BE2C (cell line): Measurements from ENCODE around the gene UGT2B28.
"Not testable (repeated sequence)": the region's sequence is repeated elsewhere in the genome, so short reads cannot be mapped to it uniquely, and the experiment has no call there.

Source experiments
- DNase-seq: peaks from one replicate; pipeline ENCODE4 v3.0.0-alpha.2; 2020
- H3K27me3 ChIP-seq: fragments of 250-450 bp; sonication (Bioruptor Pico); 2 replicates; pipeline ENCODE4 v1.5.1; 2020; ENCODE audit warnings: mild to moderate bottlenecking
- H3K36me3 ChIP-seq: fragments of 250-450 bp; sonication (Bioruptor Pico); 2 replicates; pipeline ENCODE4 v1.5.1; 2020; ENCODE audit warnings: mild to moderate bottlenecking
- H3K4me1 ChIP-seq: fragments of 250-450 bp; sonication (Bioruptor Pico); 2 replicates; pipeline ENCODE4 v1.5.1; 2020
- H3K4me3 ChIP-seq: 2 replicates; pipeline ENCODE4 v1.5.1; 2011; ENCODE audit warnings: low read depth, low read length
- H3K9me3 ChIP-seq: fragments of 250-450 bp; sonication (Bioruptor Pico); 2 replicates; pipeline ENCODE4 v1.5.1; 2020
- TF ChIP-seq, protein P1 (sequence below): IDR thresholded peaks from 2 replicates; pipeline ENCODE4 v1.5.1; 2012; ENCODE audit warnings: mild to moderate bottlenecking, low read depth, low read length

UGT2B28 gene

DNA sequence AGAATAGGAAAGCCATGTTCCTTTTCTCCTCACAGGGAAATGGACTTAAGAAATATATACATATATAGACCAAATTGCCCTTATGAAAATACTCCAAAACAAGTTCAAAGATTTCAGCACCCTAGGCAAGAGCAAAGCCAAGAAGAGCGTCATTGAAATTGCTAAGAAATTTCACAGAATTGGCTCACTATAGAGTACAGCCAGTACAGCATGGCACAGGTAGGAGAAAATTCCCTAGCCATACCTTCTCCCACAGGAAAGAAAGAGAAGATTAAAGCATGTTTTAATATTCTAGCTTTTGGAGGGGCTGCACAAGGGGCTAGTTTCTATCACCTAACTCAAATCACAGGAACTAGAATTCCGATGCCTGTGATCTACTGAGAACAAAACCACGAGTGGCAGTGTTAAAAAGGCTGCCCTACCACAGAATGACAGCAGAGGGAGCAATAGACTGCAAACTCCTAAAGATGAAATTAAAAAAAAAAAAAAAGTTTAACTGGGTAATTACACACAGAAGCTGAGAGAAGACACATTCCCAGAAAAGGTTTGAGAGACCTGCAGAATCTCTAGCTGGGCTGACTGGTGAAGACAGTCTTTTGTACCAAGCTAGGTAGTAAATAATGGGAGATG, 37.5 kb downstream of the UGT2B28 start:
- not testable (repeated sequence) for H3K4me3 ChIP-seq, H3K36me3 ChIP-seq, H3K27me3 ChIP-seq, H3K9me3 ChIP-seq, H3K4me1 ChIP-seq
- DNase-seq, result peak; percentile 8
- TF ChIP-seq, protein P1, sequence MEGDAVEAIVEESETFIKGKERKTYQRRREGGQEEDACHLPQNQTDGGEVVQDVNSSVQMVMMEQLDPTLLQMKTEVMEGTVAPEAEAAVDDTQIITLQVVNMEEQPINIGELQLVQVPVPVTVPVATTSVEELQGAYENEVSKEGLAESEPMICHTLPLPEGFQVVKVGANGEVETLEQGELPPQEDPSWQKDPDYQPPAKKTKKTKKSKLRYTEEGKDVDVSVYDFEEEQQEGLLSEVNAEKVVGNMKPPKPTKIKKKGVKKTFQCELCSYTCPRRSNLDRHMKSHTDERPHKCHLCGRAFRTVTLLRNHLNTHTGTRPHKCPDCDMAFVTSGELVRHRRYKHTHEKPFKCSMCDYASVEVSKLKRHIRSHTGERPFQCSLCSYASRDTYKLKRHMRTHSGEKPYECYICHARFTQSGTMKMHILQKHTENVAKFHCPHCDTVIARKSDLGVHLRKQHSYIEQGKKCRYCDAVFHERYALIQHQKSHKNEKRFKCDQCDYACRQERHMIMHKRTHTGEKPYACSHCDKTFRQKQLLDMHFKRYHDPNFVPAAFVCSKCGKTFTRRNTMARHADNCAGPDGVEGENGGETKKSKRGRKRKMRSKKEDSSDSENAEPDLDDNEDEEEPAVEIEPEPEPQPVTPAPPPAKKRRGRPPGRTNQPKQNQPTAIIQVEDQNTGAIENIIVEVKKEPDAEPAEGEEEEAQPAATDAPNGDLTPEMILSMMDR, result peak; percentile 50

DNA sequence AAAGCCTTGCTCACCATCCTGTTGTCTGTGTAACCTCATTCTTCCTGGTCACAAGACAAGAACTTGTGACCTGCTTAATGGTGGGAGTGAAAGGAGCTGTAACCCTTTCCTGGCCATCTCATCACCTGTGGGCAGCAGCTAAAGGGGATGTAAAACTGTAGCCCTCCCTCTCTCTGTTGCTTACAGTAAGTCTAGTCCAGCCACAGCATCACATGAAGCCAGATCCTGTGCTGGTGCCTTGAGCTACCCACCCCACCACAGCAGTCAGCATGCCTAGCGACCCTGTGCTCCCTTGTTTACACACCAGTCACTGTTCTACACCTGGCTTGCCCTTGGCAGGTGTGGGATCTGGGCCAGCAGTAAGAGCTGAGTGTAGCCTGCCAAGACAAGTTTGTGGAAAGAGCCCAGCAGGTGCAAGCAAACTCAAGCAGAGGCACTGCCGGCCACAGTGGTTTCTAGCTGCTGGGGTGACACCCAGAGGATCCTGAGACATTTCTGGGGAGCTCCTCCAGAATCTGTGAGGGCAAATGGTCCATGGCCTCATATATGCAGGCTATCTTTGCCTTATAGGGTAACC, 41.0 kb downstream of the UGT2B28 start:
- TF ChIP-seq, protein P1, result no peak
- no peak for DNase-seq
- H3K36me3 ChIP-seq, result no peaks in the 10 kb centered on the region
- H3K27me3 ChIP-seq, result no peaks in the 10 kb centered on the region
- H3K4me3 ChIP-seq, result no peak overlapping the region
- H3K9me3 ChIP-seq, result no peaks in the 10 kb centered on the region
- no peaks in the 10 kb centered on the region for H3K4me1 ChIP-seq

DNA sequence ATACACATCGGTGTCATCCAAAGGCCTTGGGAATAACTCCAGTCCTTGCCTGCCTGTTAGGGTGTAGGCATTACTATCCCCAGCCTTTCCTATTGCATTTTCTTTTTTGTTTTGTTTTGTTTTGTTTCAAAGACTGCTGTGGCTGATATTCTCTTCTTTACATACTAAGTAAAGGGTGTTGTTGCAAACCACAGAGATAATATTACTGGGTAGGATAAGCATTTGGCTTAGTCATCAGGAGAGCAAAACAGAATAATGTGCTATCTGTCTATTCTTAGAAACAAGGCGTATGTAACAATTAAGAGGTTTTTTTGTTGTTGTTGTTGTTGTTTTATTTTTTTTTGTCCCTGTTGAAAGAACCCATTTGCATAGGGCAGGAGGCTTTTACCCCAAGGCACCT, 41.8 kb downstream of the UGT2B28 start:
- Histone ChIP-seq H3K4me1 (no peaks in the 10 kb centered on the region), H3K36me3 (no peaks in the 10 kb centered on the region), H3K9me3 (no peaks in the 10 kb centered on the region), H3K4me3 (no peak overlapping the region), H3K27me3 (no peaks in the 10 kb centered on the region)
- no peak for DNase-seq
- TF ChIP-seq, protein P1, result no peak

DNA sequence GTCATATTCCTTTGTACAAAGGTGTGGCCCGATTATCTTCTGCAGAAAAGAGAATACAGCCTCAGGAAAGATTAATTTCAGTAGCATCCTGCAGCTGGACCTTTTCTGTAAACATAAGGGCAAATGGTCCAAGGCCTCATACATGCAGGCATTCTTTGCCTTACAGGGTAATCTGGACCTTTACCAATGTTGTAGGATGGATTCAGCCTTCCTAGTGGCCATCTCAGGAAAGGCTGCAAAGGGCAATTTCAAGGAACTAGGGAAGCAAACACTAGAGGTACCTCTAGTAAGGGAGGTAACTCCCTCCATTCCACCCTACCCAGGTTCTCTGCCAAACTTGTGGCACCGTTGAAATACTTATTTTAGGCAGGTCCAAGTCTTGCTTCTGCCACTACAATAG, 43.0 kb downstream of the UGT2B28 start:
- H3K36me3 ChIP-seq, result no peaks in the 10 kb centered on the region
- TF ChIP-seq, protein P1, result 0 out of 2 replicates have a peak, but pooled peaks have one; percentile 3
- H3K9me3 ChIP-seq, result no peaks in the 10 kb centered on the region
- no peak overlapping the region for H3K4me3 ChIP-seq
- H3K27me3 ChIP-seq, result no peaks in the 10 kb centered on the region
- no peak for DNase-seq
- H3K4me1 ChIP-seq, result no peaks in the 10 kb centered on the region

DNA sequence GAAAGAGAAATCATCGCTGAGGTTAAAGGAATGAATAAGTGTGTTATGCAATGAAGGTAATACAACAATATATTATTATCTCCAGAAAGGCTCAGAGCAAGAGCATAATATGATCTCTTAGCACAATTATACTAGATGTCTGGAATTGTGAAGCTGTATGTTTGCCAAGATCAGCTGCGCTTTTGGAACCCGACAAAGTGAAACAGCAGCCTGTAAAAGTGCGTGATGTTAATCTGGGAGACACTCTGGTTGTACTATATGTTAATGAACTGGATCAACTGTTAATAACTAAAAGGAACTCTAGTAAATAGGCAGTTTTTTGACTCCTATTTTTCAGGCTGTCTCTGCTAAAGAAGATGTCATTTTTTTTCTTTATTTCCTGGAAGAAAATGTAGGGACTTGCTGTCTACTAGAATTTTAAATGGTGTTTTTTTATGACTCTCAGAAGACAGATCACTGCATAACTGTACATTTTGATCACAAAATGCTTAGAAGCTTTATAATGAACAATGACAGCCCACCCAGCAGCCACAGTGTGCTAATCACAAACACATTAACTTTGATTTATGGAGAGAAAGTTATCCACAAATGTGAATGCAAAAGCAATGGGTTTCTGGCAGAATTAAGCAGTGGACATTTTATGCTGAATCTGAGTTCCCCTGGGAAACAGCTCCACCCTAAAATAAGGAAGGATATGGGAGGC, 50.2 kb downstream of the UGT2B28 start:
- no peak for DNase-seq
- Histone ChIP-seq H3K4me3 (no peak overlapping the region), H3K4me1 (no peaks in the 10 kb centered on the region), H3K27me3 (no peaks in the 10 kb centered on the region), H3K36me3 (no peaks in the 10 kb centered on the region), H3K9me3 (no peaks in the 10 kb centered on the region)
- TF ChIP-seq, protein P1, result no peak

DNA sequence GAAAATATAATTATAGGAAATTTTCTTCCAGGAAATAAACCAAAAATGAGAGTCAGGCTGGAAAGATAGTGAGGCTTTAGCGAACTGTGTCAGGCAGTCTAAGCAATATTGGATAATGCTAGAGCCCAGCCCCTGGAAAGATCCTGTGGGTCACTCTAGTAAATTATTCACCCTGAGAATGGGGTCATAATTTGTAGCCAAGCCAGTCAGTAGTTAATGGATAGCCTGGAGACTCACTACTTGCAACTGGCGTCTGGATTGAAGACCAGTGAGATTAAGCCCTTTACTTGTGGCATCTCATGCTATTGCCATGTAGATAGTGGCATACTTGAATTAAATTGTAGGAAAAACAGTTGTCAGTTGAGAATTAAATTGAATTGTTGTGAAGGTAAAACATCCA, 51.0 kb downstream of the UGT2B28 start:
- H3K36me3 ChIP-seq, H3K4me3 ChIP-seq, H3K4me1 ChIP-seq, H3K27me3 ChIP-seq, DNase-seq, H3K9me3 ChIP-seq: not testable (repeated sequence)

DNA sequence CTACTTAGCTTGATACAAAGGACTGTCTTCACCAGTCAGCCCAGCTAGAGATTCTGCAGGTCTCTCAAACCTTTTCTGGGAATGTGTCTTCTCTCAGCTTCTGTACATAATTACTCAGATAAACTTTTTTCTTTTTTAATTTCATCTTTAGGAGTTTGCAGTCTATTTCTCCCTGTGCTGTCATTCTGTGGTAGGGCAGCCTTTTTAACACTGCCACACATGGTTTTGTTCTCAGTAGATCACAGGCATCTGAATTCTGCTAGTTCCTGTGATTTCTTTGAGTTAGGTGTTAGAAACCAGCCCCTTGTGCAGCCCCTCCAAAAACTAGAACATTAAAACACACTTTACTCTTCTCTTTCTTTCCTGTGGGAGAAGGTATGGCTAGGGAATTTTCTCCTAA, 55.2 kb downstream of the UGT2B28 start:
- not testable (repeated sequence) for H3K36me3 ChIP-seq, DNase-seq, H3K4me1 ChIP-seq, H3K4me3 ChIP-seq, H3K9me3 ChIP-seq, H3K27me3 ChIP-seq

DNA sequence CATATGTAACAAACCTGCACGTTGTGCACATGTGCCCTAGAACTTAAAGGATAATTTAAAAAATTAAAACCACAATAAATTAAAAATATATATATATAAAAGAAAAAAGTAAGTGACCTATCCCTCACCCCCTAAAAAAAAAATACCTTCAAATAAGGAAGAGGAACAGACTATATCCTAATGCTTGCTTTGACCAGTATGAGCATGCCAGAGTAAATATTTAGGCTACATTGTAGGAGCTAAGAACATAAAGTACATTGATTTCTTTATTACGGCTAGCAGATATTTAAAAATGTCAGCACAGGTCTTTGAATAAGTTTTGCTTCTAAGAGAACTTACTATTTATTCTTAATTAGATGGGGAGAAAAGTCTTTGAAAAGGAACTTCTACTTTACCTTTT, 62.8 kb downstream of the UGT2B28 start:
- H3K4me3 ChIP-seq, H3K27me3 ChIP-seq, DNase-seq, H3K36me3 ChIP-seq, H3K4me1 ChIP-seq, H3K9me3 ChIP-seq: not testable (repeated sequence)

DNA sequence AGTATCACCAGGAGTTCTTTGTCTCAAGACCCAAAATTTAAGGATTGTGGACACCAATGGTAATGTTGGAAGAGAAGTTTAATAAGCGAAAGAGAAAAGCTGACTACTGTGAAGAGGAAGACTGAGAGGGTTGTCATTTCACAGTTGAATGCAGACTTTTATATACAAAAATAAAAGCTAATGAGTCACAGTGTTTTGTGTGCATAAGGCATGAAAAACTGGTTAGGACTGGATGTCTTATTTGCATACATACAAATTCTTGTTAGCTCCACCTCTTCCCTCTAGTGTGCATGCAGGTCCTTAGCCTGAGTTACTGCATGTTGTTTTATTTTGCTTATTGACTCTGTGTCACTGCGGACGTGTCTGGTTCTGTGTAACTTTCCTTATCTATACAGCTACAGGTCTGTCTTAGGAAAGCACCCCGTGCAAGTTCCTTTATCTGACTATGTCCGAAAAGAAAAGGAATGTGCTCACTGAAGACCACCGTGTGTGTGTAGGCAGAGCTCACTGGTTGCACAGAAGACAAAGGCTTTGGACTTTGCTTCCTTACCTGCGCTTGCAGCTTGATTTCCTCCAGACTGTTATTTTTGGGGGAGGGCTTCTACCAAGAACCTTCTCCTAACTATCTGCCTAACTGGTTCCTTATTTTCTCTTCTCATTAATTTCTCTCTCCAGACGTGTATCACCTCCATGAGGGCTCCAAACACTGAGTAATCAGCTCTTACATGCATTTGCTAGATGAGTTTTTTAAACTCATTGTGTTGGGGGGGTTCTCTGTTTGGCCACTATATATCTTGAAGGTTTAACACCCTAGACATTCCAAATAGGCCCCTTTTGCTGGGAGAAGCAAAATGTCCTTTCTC, 63.5 kb downstream of the UGT2B28 start:
- H3K4me1 ChIP-seq, H3K9me3 ChIP-seq, H3K36me3 ChIP-seq, H3K27me3 ChIP-seq, H3K4me3 ChIP-seq, DNase-seq: not testable (repeated sequence)
